ENCODE data around the gene EHBP1L1.

The EHBP1L1 gene

DNA sequence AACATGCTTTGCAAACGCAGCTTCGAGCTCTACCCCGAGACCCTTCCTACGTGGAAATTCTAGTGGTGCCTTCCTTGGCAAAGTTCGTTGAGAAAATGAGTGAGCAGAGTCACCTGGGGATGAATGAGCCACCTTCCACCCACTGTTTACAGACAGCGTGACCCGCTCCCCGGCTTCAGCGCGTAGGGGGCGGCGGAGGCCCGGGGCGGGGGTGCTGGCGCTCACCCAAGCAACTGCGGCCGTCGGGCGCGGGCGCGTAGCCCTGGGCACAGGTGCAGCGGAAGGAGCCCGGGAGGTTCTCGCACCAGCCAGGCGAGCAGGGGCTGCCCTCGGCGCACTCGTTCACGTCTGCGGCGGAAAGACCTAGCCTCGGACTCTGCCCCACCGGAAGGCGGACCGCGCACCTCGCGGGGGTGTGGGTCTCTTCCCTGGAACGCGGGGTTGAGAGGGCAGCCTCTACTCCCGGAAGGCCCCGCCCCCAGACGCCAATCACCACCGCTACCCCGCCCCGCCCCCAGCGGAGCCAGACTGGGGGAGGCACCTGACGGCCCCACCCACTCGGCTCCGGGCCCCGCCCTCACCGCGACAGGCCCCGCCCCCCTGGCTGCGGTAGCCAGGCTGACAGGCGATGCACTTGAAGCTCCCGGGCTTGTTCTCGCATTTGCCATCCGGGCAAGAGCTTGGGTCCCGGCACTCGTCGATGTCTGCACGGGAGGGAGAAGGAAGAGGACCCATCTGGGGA is 29.5 kb upstream of the EHBP1L1 start:
- peak; percentile 99 to 100 for DNase-seq (ENCODE audit: low read depth in 1 of 2, low spot score in 1 of 2)

DNA sequence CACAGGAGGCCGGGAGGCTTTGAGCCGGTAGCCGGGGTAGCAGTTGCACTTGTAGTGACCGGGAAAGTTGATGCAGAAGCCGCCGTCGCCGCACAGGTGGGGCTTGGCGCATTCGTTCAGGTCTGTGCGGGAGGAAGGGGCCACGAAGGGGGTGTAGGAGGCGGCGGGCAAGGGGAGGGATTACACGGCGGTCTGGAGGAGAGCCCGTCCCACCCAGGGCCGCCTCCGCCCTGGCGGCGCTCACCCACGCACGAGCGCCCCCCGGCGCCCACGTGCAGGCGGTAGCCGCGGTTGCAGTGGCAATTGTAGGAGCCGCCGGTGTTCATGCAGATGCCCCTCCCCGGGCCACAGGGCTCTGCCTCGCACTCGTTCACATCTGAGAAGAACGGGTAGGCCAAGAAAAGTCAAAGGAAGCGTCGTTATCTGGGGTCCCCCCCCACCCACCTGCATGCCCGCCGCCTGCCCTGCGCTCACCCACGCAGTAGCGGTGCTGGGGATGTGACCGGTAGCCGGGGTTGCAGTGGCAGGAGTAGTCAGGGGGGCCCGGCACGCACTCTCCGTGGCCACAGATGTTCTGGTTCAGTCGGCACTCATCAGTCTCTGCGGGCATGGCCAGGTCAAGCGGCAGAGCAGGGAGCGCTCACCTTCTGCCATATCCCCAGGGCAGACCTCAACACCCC is 28.3 kb upstream of the EHBP1L1 start:
- DNase-seq (ENCODE audit: low read depth in 1 of 2, low spot score in 1 of 2): no peak

DNA sequence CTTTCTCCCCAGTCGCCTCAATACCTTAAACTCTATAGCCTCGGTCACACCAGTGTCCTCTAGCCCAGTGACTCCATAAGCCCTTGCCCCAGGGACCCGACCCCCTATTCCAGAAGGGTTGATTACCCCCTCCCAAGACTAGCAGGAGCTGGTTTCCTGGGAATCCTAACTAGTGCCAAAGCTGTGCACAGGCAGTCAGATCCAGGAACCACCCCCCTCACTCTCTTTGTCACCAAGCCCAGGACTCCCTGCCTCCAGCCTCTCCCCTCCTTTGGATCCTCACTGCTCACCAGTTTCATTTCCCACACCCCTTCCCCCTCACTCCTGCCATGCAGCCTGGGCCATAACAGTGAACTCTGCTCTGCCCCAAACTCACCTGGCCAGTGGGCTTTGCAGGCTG is 27.5 kb upstream of the EHBP1L1 start:
- DNase-seq (ENCODE audit: low read depth in 1 of 2, low spot score in 1 of 2): no peak

DNA sequence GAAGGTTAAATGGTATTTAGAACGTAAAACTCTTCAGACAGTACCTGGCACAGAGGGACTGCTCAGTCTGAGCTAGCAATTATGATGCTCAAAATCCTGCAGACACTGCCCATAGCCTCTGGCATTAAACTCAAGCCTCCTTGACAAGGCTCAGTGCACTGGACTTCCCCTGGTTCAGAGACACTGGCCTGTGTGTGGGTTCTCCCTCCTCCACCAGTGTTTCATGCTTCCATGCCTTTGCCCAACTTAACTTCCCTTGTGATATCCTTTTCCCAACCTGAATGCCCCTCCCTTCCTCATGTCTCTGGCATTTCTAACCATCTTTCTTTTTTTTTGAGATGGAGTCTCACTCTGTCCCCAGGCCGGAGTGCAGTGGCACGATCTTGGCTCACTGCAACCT is 26.8 kb upstream of the EHBP1L1 start:
- no peak for DNase-seq (ENCODE audit: low read depth in 1 of 2, low spot score in 1 of 2)

DNA sequence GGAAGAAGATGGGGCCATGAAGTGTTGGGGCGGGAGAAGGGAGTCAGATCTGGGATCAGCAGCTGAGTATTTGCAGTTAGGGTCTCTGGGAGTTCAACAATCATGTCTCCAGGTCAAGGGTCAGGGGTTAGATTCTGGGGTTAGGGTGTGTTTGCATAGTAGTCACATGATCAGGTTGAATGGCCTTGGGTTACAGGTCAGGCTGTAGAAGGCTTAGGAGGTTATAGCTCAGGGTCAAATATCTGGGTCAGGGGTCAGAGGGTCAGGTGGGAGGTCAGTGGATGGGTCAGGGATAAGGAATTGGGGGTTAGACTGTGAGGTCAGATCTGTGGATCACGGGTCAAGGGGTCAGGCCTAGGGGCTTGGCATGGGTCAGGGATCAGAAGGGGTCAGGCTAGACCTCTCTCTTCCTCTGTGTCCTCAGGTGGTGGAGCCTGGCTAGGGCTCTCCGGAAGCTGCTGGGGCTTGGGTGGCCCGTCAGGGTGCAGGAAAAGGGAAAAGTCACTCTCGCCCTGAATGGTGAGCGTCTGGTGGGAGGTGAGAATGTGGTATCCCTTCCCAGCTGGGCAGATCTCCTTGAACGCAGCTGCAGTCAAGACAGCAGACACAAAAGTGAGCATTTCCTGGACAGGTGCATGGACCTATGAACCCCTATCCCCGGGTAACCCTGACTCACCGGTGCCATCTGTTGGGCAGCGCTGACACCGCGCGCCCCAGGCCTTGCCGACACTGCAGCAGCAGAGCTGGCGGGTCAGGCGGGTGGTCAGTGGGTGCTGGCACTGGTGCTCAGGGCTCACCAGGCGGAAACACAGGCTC is 24.1 kb upstream of the EHBP1L1 start:
- no peak for DNase-seq (ENCODE audit: low read depth in 1 of 2, low spot score in 1 of 2)

DNA sequence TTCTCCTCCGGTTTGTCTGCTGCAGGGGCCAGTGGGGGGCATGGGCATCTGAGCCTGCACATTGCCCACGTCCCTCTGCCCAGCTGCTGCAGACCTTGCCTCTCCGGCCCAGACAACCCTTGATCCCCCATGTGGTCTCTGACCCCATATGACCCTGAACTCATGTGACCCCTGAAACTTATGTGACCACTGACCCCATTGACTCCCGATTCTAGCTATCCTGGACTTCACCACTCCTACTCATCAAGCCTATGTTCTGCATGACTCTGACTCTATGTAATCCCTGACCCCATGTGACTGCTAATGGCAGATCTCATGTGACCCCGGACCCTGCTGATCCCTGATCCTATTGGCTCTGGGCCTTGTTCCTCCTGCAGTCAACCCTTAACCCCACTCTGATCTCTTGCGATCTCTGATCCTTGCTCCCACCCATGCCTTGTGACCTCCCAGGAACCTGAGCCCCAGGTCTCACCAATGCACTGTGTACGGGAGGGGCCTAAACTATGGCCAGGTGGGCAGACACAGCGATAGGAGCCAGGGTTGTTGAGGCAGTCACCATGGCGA is 23.4 kb upstream of the EHBP1L1 start:
- no peak for DNase-seq (ENCODE audit: low read depth in 1 of 2, low spot score in 1 of 2)

DNA sequence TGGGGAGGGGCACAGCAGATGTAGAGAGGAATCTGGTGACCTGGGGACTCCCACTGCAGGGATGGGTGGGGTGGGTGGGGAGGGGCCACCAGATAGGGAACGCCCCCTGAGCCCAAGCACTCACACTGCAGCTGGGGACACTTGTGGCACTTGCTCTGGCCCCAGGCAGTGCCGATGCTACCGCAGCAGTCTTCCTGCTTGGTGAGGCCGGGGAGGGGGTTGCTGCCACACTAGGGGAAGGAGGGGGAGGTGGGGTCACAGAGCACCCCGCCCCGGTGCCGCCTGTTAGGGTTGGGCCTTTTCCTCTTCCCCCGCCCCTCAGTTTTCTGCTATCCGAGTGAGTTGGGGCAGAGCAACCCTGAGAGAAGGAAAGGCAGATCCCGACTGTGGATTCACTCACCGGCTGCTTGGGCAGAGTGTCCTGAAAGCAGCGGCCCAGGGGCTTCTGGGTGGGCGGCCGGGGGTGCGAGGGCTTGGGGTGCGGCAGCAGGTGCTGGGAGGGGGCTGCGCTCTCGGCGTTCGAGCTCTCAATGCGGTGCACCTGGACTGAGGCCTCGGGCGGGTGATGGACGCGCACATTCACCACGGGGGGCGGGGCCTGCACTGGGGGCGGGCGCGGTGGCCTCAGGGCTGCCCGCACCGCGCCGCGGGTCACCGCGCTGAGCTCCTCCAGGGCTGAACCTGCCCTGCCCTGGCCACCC is 22.4 kb upstream of the EHBP1L1 start:
- DNase-seq (ENCODE audit: low read depth in 1 of 2, low spot score in 1 of 2): peak; percentile 46 to 53

DNA sequence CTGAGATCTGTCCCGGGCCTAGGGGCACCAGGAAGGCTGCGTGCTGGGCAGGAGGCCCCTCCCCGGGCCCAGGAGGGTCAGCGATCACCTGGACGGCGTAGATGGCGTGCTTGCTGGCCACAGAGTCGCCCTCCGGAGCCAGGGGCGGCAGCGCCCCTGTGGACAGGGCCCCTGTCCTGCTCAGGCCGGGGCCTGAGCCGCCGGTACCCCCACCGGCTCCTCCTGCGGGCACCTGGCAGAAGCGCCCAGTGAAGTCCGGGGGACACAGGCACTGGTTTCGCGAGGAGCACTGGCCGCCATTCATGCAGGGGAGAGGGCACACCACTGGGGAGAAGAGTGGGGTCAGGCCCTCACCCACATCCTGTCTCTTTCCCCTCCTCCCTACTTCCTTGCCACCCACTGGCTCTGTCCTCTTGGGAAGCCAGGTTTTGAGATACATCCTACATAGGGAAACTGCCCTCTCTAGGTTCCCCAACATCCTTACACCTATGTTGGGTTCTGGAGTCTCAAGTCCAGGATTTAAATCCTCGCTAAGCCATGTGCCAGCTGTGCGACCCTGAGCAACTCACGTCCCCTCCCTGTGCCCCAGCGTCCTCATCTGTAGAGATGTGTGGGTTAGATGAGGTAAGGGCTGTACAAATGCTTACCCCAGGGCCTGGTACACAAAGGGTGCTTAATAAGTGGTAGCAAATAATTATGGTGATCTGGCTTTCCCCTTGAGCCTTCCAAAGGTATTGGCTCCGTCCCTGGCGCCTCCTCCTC is 21.6 kb upstream of the EHBP1L1 start:
- DNase-seq (ENCODE audit: low read depth in 1 of 2, low spot score in 1 of 2): no peak

DNA sequence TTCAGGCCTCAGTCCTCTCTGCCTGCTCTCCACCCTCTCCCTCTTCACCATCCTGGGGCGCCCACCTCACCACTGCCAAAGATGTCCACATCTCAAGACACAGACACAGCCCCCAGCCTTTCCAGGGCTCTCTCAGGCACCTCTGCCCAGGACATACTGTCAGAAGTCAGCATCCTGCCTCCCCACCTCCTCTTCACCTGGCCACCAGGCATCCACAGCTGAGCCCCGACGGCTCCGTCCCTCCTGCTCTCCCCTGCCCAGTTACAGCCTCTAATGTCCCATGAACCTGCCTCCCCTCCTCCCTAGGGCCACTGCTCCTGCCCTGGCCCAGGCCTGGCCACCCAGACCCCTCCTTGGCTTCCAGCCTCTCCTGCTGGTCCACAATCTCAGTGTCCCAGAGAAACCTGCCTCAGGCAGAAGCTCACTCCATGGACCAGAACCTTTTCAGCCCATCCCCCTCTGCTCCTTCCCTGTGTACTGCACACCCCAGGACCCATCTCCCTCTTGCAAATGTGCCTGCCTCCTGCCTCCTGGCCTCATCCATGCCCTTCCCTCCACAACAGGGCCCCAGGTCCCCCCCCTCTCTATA is 20.9 kb upstream of the EHBP1L1 start:
- no peak for DNase-seq (ENCODE audit: low read depth in 1 of 2, low spot score in 1 of 2)

DNA sequence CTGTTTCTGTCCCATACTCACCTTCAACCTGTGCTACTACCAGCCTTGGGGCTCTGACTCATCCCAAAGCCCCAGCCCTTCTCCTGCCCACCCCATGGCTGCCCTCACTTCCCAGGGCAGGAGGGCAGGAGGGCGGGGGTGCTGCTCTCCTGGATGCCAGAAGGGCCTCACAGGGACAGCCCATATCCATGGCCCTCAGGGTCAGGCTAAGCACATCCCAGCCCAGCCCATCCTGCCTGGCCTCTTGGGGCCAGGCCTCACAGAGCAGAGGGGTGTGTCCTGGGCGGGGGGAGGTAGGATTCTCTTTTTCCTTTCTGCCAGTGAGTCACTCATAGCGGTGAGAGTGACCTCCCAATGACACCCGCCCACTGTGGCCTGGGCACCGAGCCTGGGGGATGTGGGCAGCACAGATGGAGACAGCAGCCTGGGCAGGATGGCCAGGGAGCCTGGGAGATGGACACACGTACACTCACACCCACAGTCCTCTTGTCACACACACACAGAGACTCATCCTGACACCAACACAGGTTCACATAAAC is 20.1 kb upstream of the EHBP1L1 start:
- DNase-seq (ENCODE audit: low read depth in 1 of 2, low spot score in 1 of 2): no peak

DNA sequence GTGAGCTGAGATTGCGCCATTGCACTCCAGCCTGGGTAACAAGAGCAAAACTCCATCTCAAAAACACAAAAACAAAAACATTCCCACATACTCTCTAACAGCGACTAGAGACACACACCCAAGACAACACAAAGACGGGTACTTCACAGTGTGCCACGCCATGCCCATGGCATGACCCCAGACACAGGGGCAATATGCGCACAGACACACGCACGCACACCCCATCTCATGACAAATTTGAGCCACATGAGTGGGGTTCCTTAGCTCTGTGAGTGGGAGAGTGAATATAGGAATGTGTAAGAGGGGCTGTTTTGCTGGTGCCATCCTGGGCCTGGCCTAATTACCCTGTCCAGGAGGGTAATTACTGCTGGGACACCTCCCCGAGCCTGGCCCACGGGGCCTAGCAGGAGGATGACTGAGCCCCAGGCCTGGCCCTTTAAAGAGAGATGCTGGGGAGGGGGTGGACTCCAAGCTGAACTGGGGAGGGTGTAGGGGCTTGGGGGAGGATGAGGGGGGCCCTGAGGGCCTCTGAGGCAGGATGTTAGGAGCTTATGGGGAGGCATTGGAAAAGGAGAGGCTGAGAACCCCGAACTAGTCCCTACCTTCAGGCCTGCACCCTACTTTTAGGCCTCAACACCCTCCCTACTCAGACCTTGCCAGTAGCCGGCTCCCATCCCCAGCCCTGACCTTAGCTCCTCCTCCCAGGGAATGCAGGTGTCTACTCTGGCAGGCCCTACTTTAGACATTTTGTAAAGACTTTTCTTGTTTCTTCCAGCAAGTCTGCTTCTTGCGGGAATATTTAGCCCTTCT is 19.2 kb upstream of the EHBP1L1 start:
- no peak for DNase-seq (ENCODE audit: low read depth in 1 of 2, low spot score in 1 of 2)

DNA sequence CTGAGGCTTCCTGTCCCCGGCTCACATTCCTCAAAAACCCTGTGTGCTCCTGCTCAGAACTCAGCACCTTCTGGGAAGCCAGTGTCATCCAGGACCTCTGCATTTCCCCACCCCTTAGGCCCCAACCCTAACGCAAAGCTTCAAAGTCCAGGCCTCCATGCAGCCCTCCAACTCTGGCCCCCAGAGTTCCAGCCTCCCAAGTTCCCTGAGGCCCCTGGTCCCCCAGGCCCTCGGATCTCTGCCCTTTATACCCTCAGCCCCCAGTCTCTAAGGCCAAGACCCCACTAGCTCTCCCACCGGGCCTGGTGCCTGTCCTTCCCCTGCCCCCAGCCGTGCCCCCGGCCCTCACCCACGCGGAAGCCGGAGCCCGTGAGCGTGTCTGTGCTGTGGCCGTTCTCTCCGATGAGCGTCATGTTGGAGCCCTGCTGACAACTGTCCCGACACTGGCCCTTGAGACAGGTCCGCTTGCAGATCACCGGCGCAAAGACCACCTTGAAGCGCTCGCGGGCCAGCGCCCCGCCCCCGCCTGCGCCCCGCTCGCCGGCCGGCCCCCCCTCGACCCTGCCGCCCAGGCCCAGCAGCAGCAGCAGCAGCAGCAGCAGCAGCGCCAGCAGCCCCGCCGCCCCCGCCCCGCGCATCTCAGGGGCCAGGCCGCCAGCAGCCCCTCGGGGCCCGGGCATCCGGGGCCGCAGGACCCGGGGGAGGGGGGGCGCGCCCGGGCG is 18.4 kb upstream of the EHBP1L1 start:
- no peak for DNase-seq (ENCODE audit: low read depth in 1 of 2, low spot score in 1 of 2)

DNA sequence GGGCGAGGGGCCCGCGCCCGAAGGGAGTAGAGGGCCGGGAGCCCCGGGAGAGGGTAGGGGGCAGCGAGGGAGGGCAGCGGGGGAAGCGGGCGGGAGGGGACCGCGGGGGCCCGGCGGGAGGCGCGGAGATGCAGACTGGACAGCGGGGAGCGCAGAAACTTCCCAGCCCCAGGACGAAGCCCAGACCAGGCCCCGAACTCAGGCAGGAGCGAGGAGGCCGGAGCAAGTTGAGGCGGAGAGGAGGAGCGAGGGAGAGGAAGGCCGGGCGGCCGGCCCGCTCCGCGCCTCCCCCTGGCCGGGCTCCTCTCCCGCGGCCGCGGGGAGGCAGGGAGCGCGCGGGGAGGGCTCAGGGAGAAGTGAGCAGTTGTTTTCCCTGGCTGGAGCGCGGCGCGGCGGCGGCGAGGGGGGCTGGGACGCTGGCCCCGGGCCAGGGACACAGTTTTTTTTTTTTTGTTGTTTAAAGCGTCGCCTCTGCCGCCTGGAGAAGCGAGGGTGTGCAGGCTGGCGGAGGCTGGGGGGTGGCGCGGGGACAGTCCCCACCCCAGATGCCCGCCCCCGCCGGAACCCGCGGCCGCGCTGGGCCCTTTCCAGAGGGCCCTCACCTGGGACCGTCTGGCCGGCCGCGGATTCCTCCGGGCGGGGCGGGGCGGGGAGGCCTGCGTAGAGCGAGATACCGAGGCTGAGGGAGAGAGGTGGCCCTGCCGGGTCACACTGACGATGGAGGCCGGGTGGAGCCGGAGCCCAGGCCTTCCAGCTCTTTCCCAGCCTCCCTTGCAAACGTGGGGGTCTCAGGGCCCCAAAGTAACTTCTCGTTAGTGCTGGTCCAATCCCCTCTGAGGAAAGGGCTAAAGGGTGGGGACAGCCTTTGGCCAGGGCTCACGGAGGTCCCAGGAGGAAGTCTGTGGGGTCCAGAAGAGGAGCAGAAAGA is 17.6 kb upstream of the EHBP1L1 start, which contains the start of gene LTBP3:
TSS of gene LTBP3 (minus strand) at position 358 of the 928 bp plus-strand sequence. CDS start 400 bp downstream, outside the sequence.
- DNase-seq (ENCODE audit: low read depth in 1 of 2, low spot score in 1 of 2): peak in 1 of 2 donors; percentile 33

DNA sequence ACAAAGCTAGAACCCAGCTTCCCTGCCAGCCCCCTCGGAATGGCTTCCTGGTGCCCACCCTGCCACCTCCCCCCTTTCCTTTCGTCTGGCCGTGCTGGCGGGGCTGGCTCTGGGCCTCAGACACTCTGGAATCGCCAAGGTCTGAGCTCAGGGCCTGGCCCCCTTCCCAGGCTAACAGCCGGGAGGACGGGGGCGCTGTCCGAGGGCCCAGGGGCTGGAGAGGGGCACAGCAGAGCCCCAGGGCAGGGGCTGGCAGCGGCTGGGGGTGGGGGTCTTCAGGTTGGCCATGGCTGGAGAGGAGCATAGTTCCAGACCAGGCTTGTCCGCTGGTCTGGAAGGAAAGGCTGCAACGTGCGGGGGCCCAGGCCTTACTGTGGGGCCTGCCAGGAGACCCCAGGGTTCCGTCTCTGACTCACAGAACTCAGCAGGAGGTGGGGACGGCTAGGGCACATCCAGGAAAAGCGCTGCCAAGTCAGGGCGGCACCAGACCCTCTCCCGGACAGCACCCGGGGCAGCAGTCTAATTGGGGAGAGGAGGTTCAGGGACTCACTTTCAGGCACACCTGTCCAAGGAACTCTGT is 16.8 kb upstream of the EHBP1L1 start:
- DNase-seq (ENCODE audit: low read depth in 1 of 2, low spot score in 1 of 2): no peak

DNA sequence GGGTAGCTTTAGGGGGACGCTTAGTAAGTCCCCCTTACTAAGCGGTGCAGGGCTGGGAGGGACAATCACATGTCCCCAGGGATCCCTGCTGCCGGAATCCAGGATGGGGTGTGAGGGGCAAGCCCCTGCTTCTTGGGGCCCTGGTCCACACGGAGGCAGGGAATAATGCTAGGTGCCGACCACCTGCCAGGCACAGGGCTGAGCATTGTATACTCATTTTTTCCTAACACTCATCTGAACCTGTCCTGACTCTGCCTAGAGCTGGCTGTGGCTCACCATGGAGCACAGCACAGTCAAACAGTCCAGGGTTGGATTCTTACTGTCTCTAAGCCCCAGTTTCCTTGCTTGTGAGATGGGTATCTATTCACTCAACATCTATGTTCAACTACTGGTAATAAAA is 16.3 kb upstream of the EHBP1L1 start:
- no peak for DNase-seq (ENCODE audit: low read depth in 1 of 2, low spot score in 1 of 2)

DNA sequence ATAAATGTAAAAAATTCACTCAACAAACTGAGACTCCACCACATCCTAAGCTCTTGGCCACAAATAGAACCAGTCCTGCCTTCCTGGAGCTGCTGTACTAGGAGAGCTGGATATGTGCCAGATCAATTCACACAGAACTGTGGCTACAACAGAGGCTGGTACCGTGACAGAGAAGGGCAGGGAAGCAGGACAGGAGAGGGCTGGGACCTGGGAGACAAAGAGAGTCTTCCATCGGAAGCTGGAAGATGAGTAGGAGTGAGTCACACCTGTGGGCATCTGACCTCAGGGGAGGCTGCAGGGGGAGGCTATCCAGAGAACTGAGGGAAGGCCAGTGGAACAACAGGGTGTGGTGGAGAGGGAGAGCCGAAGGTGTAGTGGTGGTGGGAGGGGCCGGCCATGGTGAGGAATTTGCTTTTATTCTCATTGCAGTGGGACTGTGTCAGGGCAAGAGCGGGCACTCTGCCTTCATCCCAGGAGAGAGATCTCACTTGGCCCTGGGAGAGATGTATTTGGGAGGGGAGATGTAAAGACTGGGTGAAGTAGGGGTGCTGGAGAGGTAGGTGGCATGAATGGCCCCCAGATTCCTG is 15.8 kb upstream of the EHBP1L1 start:
- DNase-seq (ENCODE audit: low read depth in 1 of 2, low spot score in 1 of 2): no peak
